NCI-H2196 treated with DMSO at 0.1 percent for 48 hours (cell line): Measurements from ENCODE around the gene TRPM3.
"Not testable (repeated sequence)": the region's sequence is repeated elsewhere in the genome, so short reads cannot be mapped to it uniquely, and the experiment has no call there.

ENCODE experiments used
- DNase-seq: peaks from one replicate; lab custom pipeline; 2025; ENCODE audit not compliant: unreplicated experiment; lab: John Stamatoyannopoulos, UW

TRPM3 gene

GRCh38 chr9:70778568-70778967, 342.9 kb downstream of the TRPM3 start:
- no peak for DNase-seq

- DNase-seq = no peak
These were observed 347.8 kb downstream of the TRPM3 start for GRCh38 chr9:70773579-70773978.

- no peak for DNase-seq
These were observed 348.8 kb downstream of the TRPM3 start for GRCh38 chr9:70772601-70773000.

- DNase-seq = no peak
These were observed 355.5 kb downstream of the TRPM3 start for GRCh38 chr9:70765946-70766345.

- DNase-seq = no peak
These were observed 360.2 kb downstream of the TRPM3 start for GRCh38 chr9:70761139-70761670.

GRCh38 chr9:70760228-70760627, 361.2 kb downstream of the TRPM3 start:
- no peak for DNase-seq

- no peak for DNase-seq
These were observed 368.1 kb downstream of the TRPM3 start for GRCh38 chr9:70753311-70753710.

GRCh38 chr9:70749066-70749465, 372.4 kb downstream of the TRPM3 start:
- no peak for DNase-seq

GRCh38 chr9:70747261-70747718, 374.1 kb downstream of the TRPM3 start:
- DNase-seq = no peak

- DNase-seq = no peak
These were observed 374.7 kb downstream of the TRPM3 start for GRCh38 chr9:70746760-70747159.

GRCh38 chr9:70746316-70746715, 375.1 kb downstream of the TRPM3 start:
- DNase-seq = no peak

GRCh38 chr9:70724794-70725193, 396.6 kb downstream of the TRPM3 start:
- not testable (repeated sequence) for DNase-seq

- not testable (repeated sequence) for DNase-seq
These were observed 397.4 kb downstream of the TRPM3 start for GRCh38 chr9:70724025-70724424.

GRCh38 chr9:70706797-70707196, 414.6 kb downstream of the TRPM3 start:
- DNase-seq = not testable (repeated sequence)

GRCh38 chr9:70701163-70701562, 420.3 kb downstream of the TRPM3 start:
- DNase-seq = no peak

GRCh38 chr9:70696694-70697335, 424.6 kb downstream of the TRPM3 start:
- no peak for DNase-seq

GRCh38 chr9:70694758-70695157, 426.7 kb downstream of the TRPM3 start:
- DNase-seq = no peak

- no peak for DNase-seq
These were observed 428.2 kb downstream of the TRPM3 start for GRCh38 chr9:70693186-70693585.

- DNase-seq = no peak
These were observed 429.0 kb downstream of the TRPM3 start for GRCh38 chr9:70692431-70692830.

GRCh38 chr9:70688704-70689103, 432.7 kb downstream of the TRPM3 start:
- DNase-seq = no peak

- DNase-seq = no peak
These were observed 437.6 kb downstream of the TRPM3 start for GRCh38 chr9:70683841-70684240.

- DNase-seq = no peak
These were observed 439.1 kb downstream of the TRPM3 start for GRCh38 chr9:70682298-70682697.

GRCh38 chr9:70679845-70680244, 441.6 kb downstream of the TRPM3 start:
- no peak for DNase-seq
